Activated CD8-positive, alpha-beta memory T cell treated with anti-CD3 and anti-CD28 coated beads for 24 hours (primary cell): Measurements from ENCODE around the gene MYOM3.

ENCODE experiments used
- DNase-seq: peaks from one replicate; pipeline ENCODE4 v3.0.0-alpha.2; 2020

Gene MYOM3

GRCh38 chr1:24113641-24114033, 1.7 kb upstream of the MYOM3 start:
- DNase-seq = no peak

- no peak for DNase-seq
These were observed 506 bp downstream of the MYOM3 start for GRCh38 chr1:24111262-24111995.

- DNase-seq = no peak
These were observed 1.2 kb downstream of the MYOM3 start for GRCh38 chr1:24110642-24111261.

- no peak for DNase-seq
These were observed 2.1 kb downstream of the MYOM3 start for GRCh38 chr1:24109686-24110475.

- DNase-seq = no peak
These were observed 2.8 kb downstream of the MYOM3 start for GRCh38 chr1:24109166-24109483.

GRCh38 chr1:24108334-24109165, 3.4 kb downstream of the MYOM3 start:
- no peak for DNase-seq

GRCh38 chr1:24107462-24108138, 4.3 kb downstream of the MYOM3 start:
- DNase-seq = no peak

- no peak for DNase-seq
These were observed 6.4 kb downstream of the MYOM3 start for GRCh38 chr1:24105368-24106160.

GRCh38 chr1:24104854-24105253, 7.1 kb downstream of the MYOM3 start:
- DNase-seq = no peak

- DNase-seq = no peak
These were observed 8.1 kb downstream of the MYOM3 start for GRCh38 chr1:24103879-24104278.

GRCh38 chr1:24103408-24103807, 8.5 kb downstream of the MYOM3 start:
- DNase-seq = no peak

GRCh38 chr1:24102961-24103360, 9.0 kb downstream of the MYOM3 start:
- no peak for DNase-seq

- no peak for DNase-seq
These were observed 9.9 kb downstream of the MYOM3 start for GRCh38 chr1:24101796-24102586.

GRCh38 chr1:24100945-24101737, 10.8 kb downstream of the MYOM3 start:
- DNase-seq = no peak

GRCh38 chr1:24098943-24099638, 12.8 kb downstream of the MYOM3 start:
- no peak for DNase-seq

- no peak for DNase-seq
These were observed 13.8 kb downstream of the MYOM3 start for GRCh38 chr1:24098102-24098501.

GRCh38 chr1:24097663-24098062, 14.3 kb downstream of the MYOM3 start:
- no peak for DNase-seq

- no peak for DNase-seq
These were observed 15.2 kb downstream of the MYOM3 start for GRCh38 chr1:24096739-24097103.

GRCh38 chr1:24096009-24096738, 15.8 kb downstream of the MYOM3 start:
- DNase-seq = no peak
